ENCODE results near the gene COL9A2. TPM values are rescaled to one million over a fixed set of nuclear protein-coding genes. Genes with fewer than 3 reads are reported as not detected.

Gene COL9A2
- total RNA-seq, 2 donors from 2014 or later = 5.4 to 7.3 TPM

- DNase-seq (ENCODE audit: low spot score) = no peak
- H3K4me3 Mint-ChIP-seq = peak overlapping the region; percentile 24
- H3K27ac Mint-ChIP-seq = peak overlapping the region; percentile 13 to 62
- H3K27me3 Mint-ChIP-seq = no peaks in the 10 kb centered on the region
- no peak for ATAC-seq
- peaks cover 6% of the 10 kb centered on the region for H3K36me3 Mint-ChIP-seq
- H3K9me3 Mint-ChIP-seq = no peaks in the 10 kb centered on the region
- H3K4me1 Mint-ChIP-seq (ENCODE audit: low read depth in 2 of 2) = peaks cover 23 to 25% of the 10 kb centered on the region in 2 donors
Measured at GRCh38 chr1:40255231-40255630, 61.9 kb downstream of the COL9A2 start.

DNA sequence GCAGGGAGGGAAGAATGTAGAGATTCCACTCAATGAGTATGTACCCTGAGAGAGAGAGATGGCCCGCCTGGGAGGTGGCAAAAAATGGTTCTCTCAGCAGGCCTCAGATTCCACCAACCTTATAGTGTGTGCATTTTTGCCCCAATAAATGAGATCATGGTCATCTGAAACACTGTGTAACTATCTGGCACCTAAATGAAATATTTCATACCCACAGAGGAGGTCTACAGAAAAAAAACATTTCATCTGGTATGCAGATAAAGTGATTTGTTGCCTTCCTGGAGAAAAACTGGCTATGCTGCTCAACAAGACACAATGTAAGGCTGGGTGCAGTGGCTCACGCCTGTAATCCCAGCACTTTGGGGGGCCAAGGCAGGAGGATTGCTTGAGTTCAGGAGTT is 64.5 kb downstream of the COL9A2 start:
- ATAC-seq = no peak
- H3K36me3 Mint-ChIP-seq = peaks cover 4% of the 10 kb centered on the region
- H3K4me1 Mint-ChIP-seq (ENCODE audit: low read depth in 2 of 2) = peaks cover 18 to 23% of the 10 kb centered on the region in 2 donors

DNA sequence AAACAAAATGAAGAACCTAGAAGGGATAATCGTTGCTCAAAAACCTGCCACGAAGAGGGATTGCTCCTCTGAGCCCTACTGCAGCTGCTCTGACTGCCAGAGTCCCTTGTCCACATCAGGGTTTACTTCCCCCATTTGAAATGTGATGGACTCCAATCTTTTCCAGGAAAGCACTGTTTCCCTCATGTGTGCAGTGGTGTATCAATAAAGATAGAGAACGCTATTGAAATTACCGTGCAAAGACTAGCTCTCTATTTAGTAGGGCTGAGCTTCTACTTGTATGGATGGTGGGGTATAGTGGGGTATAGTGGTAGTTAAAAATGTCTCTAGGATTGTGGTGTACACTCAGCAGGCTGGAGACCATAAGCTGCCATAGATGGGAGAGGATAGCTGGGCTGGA is 65.6 kb downstream of the COL9A2 start:
- Mint-ChIP-seq H3K4me1 (ENCODE audit: low read depth in 2 of 2) (peaks cover 14 to 23% of the 10 kb centered on the region in 2 donors), H3K4me3 (peak overlapping the region; percentile 70), H3K27ac (peak overlapping the region; percentile 41 to 84), H3K27me3 (no peaks in the 10 kb centered on the region), H3K9me3 (no peaks in the 10 kb centered on the region), H3K36me3 (no peaks in the 10 kb centered on the region)
- no peak for DNase-seq (ENCODE audit: low spot score)
- peak in 1 of 2 donors; percentile 43 for ATAC-seq

More for the DNA sequence above, 64.5 kb downstream of the COL9A2 start:
- H3K27me3 Mint-ChIP-seq = no peaks in the 10 kb centered on the region
- no peaks in the 10 kb centered on the region for H3K9me3 Mint-ChIP-seq
- H3K27ac Mint-ChIP-seq = peak overlapping the region in 1 of 2 donors; percentile 84
- no peak overlapping the region for H3K4me3 Mint-ChIP-seq
- no peak for DNase-seq (ENCODE audit: low spot score)

Other genes with a start within 250 kb of the COL9A2 start
- 10 to 100 TPM; 42.3 to 64.0 TPM for gene PPT1, start 220.0 kb downstream of the COL9A2 start, total RNA-seq
- gene RLF, start 155.9 kb downstream of the COL9A2 start, total RNA-seq = 10 to 100 TPM; 19.5 to 24.5 TPM
- gene TMCO2, start 69.3 kb downstream of the COL9A2 start, total RNA-seq = not detected
- 10 to 100 TPM; 36.9 to 38.5 TPM for gene ZMPSTE24, start 59.0 kb downstream of the COL9A2 start, total RNA-seq
- 100 to 1,000 TPM; 132 to 158 TPM for gene SMAP2, start 56.4 kb upstream of the COL9A2 start, total RNA-seq
- 1 to 10 TPM; 4.0 to 6.2 TPM for gene ZFP69B, start 133.2 kb upstream of the COL9A2 start, total RNA-seq
- 1 to 10 TPM; 4.3 to 4.5 TPM for gene ZFP69, start 160.0 kb upstream of the COL9A2 start, total RNA-seq
- 10 to 100 TPM; 13.1 to 14.2 TPM for gene EXO5, start 191.5 kb upstream of the COL9A2 start, total RNA-seq
- gene ZNF684, start 214.4 kb upstream of the COL9A2 start, total RNA-seq = 1 to 10 TPM; 6.6 to 9.3 TPM

All from natural killer cell treated with Interleukin-12 subunit alpha and Interleukin-12 subunit beta and Interleukin-15 and Interleukin-18, amount 100 ng/mL, for 72 hours (primary cell).